22Rv1 (cell line): Measurements from ENCODE around the gene GOPC.

Experiments used
- CTCF ChIP-seq: fragments of 450-650 bp; IDR thresholded peaks from 2 replicates; pipeline ENCODE4 v1.5.1; 2017; ENCODE audit warnings: mild to moderate bottlenecking
- ZFX ChIP-seq: fragments of 450-650 bp; IDR thresholded peaks from 2 replicates; pipeline ENCODE4 v1.6.1; 2017; ENCODE audit warnings: antibody characterized with exemption, borderline replicate concordance

GRCh38 chr6:117555262-117555849 lies 47.0 kb downstream of the GOPC start:
- TF ChIP-seq CTCF (no peak), ZFX (no peak)
